Measurements from ENCODE around the gene SERTAD1.

DNA sequence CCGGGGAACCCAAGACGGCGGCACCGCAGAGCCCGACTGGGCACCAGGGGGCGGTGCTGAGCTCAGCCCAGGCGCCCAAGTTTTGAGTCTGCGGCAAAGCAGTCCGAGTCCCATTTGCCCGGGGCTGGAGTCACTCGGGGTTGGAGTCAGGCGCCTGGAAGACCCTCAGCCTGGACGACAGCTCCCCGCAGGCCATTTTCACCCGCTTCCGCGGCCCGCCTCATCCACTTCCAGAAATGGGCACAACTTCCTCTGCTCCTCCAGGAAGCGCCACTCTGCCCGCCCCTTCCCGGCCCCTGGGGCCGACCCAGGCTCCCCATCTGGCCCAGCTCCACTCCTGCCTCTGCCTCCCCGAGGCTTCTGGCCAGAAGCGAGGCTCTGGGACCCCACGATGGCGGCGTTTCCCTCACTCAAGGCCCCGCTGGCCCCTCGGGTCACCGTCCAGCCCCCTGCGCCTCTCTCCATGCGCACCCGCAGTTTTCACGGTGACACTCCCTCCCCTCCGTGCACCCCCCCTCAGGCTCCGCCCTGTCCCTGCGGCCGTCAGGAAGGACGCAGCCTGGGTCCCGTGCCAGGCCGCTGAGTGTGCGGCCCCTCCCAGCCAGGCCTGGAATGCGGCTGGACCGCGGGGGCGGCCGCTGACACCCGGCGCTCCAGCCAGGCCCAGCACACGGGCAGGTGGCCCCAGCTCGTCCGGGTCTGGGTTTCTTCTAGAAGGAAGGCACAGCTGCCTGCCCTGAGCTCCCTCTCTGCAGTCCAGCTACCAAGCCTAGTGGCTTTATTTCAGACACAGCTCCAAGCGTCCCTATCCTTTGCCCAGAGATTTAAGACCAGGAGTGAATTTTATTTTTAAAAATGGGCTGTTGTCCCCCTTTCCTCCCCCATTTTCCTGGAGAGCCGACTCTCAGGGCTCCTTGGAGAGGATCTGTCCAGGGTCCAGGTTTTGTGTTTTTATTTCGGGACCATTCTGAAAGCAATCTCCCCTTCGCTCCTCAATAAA, 4.7 kb downstream of the SERTAD1 start:
- TF ChIP-seq POLR2A (IDR thresholded peaks at IDR 0.05) (peak in 1 of 2 donors; percentile 68), POLR2AphosphoS5 (IDR thresholded peaks at IDR 0.05; ENCODE audit: insufficient read depth in 1 of 2, low read depth in 1 of 2) (peak; percentile 84 to 99)
- TF ChIP-seq, protein P1, sequence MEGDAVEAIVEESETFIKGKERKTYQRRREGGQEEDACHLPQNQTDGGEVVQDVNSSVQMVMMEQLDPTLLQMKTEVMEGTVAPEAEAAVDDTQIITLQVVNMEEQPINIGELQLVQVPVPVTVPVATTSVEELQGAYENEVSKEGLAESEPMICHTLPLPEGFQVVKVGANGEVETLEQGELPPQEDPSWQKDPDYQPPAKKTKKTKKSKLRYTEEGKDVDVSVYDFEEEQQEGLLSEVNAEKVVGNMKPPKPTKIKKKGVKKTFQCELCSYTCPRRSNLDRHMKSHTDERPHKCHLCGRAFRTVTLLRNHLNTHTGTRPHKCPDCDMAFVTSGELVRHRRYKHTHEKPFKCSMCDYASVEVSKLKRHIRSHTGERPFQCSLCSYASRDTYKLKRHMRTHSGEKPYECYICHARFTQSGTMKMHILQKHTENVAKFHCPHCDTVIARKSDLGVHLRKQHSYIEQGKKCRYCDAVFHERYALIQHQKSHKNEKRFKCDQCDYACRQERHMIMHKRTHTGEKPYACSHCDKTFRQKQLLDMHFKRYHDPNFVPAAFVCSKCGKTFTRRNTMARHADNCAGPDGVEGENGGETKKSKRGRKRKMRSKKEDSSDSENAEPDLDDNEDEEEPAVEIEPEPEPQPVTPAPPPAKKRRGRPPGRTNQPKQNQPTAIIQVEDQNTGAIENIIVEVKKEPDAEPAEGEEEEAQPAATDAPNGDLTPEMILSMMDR (IDR thresholded peaks at IDR 0.05): peak; percentile 92 to 94 (median 94)

Measured in vagina (tissue), 2 donors.